GM12892 (cell line): ENCODE results near the gene SMARCD1.

Experiments
- POLR2A ChIP-seq: IDR thresholded peaks from 2 replicates; pipeline ENCODE4 v1.6.1; 2011; ENCODE audit warnings: low read depth, low read length, control low read depth
- POLR2AphosphoS5 ChIP-seq: IDR thresholded peaks from 2 replicates; pipeline ENCODE4 v1.6.1; 2011; ENCODE audit warnings: low read depth, low read length, control low read depth

DNA sequence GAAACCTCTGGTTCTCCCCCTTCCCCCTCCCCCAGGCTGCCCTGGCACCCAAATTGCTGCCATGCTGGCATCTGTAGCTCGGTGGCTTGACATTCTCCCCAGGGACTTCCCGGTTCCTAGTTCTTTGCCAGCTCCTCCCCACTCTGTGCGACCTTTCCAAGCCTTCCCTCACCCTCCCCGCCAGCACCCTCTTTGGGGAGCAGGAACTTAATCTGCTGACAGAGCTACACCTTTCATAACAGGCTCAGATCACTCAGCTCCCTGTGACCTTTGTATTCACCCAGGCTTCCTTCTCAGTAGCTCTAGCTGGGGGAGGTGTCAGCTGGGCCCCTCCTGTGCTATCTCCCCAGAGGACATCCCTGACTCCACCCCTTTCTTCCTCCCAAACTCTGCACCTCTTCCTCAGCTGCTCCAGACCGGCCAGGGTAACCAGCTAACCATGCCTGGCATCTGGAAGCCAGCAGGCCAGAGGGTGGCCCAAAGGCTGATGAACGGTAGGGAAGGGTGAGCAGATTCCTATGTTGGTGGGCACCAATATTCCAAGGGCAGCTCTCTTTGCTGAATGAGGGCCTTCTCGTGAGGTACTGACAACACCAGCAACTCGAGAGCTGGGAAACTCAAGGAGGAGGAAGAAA lies 25.1 kb downstream of the SMARCD1 start:
- TF ChIP-seq POLR2AphosphoS5 (no peak), POLR2A (no peak)
